ENCODE data around the gene RHD. TPM values are rescaled to one million over a fixed set of nuclear protein-coding genes. Genes with fewer than 3 reads are reported as not detected.
A peak's percentile ranks its signal among the peaks of the same experiment; 100 is the strongest.
"Not testable (repeated sequence)": the region's sequence is repeated elsewhere in the genome, so short reads cannot be mapped to it uniquely, and the experiment has no call there.

RHD gene
- total and polyA plus RNA-seq, 10 of the 15 experiments (the other 5 are each of a cell fraction or from before 2014, with no cell fraction given), result 0.02 to 0.34 (median 0.18) TPM; not detected in 6

- H3K9me3 ChIP-seq (replicated peaks; ENCODE audit: control insufficient read depth, insufficient read depth, low read length); H3K4me1 ChIP-seq (ENCODE audit: control insufficient read depth, insufficient read depth, low read length); H3K27me3 ChIP-seq (replicated peaks in 1 of 2; ENCODE audit: control insufficient read depth in 2 of 2, insufficient read depth in 2 of 2, low read length in 1 of 2); FAIRE-seq; intact Hi-C loops (cut with micrococcal nuclease; ENCODE audit: unreplicated experiment); POLR2A ChIA-PET; H4K20me1 ChIP-seq (ENCODE audit: control insufficient read depth, insufficient read depth); DNase-seq (ENCODE audit: low read depth, low spot score); SMC1A ChIA-PET (ENCODE audit: uncharacterized antibody, unreplicated experiment); H3K4me3 ChIP-seq; H3K9ac ChIP-seq (ENCODE audit: control insufficient read depth, insufficient read depth, low read length); BruUV-seq (replicated peaks); in situ Hi-C loops (cut with MboI); ATAC-seq; RAD21 ChIA-PET (ENCODE audit: unreplicated experiment); H3K36me3 ChIP-seq (ENCODE audit: control insufficient read depth in 2 of 2, insufficient read depth in 2 of 2, low read length in 1 of 2); H3K4me2 ChIP-seq (ENCODE audit: control insufficient read depth, insufficient read depth); H2AFZ ChIP-seq (ENCODE audit: control insufficient read depth, low read depth, low read length); H3K27ac ChIP-seq (ENCODE audit: control insufficient read depth, insufficient read depth); H3K79me2 ChIP-seq (ENCODE audit: control insufficient read depth, insufficient read depth, low read length); CTCF ChIA-PET: not testable (repeated sequence)
- 100% methylated on average over 4 of the region's 4 CpGs for WGBS (ENCODE audit: insufficient coverage, insufficient replicate concordance, low lambda C conversion rate, missing lambda C conversion rate)
Observed at GRCh38 chr1:25328791-25329185, 56.5 kb downstream of the RHD start.

GRCh38 chr1:25329336-25329735 lies 57.0 kb downstream of the RHD start:
- H4K20me1 ChIP-seq (ENCODE audit: control insufficient read depth, insufficient read depth); H3K9me3 ChIP-seq (replicated peaks; ENCODE audit: control insufficient read depth, insufficient read depth, low read length); H3K27me3 ChIP-seq (replicated peaks in 1 of 2; ENCODE audit: control insufficient read depth in 2 of 2, insufficient read depth in 2 of 2, low read length in 1 of 2); H2AFZ ChIP-seq (ENCODE audit: control insufficient read depth, low read depth, low read length); intact Hi-C loops (cut with micrococcal nuclease; ENCODE audit: unreplicated experiment); H3K4me2 ChIP-seq (ENCODE audit: control insufficient read depth, insufficient read depth); H3K9ac ChIP-seq (ENCODE audit: control insufficient read depth, insufficient read depth, low read length); H3K4me3 ChIP-seq; H3K27ac ChIP-seq (ENCODE audit: control insufficient read depth, insufficient read depth); FAIRE-seq; H3K36me3 ChIP-seq (ENCODE audit: control insufficient read depth in 2 of 2, insufficient read depth in 2 of 2, low read length in 1 of 2); DNase-seq (ENCODE audit: low read depth, low spot score); BruUV-seq (replicated peaks); RAD21 ChIA-PET (ENCODE audit: unreplicated experiment); CTCF ChIA-PET; H3K79me2 ChIP-seq (ENCODE audit: control insufficient read depth, insufficient read depth, low read length); ATAC-seq; in situ Hi-C loops (cut with MboI); POLR2A ChIA-PET; SMC1A ChIA-PET (ENCODE audit: uncharacterized antibody, unreplicated experiment); H3K4me1 ChIP-seq (ENCODE audit: control insufficient read depth, insufficient read depth, low read length): not testable (repeated sequence)
- WGBS (ENCODE audit: insufficient coverage, insufficient replicate concordance, low lambda C conversion rate, missing lambda C conversion rate), result 97% methylated on average over 5 of the region's 5 CpGs

GRCh38 chr1:25329950-25330349 lies 57.6 kb downstream of the RHD start:
- BruUV-seq (replicated peaks); in situ Hi-C loops (cut with MboI); H3K9me3 ChIP-seq (replicated peaks; ENCODE audit: control insufficient read depth, insufficient read depth, low read length); H3K36me3 ChIP-seq (ENCODE audit: control insufficient read depth in 2 of 2, insufficient read depth in 2 of 2, low read length in 1 of 2); H4K20me1 ChIP-seq (ENCODE audit: control insufficient read depth, insufficient read depth); RAD21 ChIA-PET (ENCODE audit: unreplicated experiment); CTCF ChIA-PET; H3K79me2 ChIP-seq (ENCODE audit: control insufficient read depth, insufficient read depth, low read length); H3K9ac ChIP-seq (ENCODE audit: control insufficient read depth, insufficient read depth, low read length); H3K4me1 ChIP-seq (ENCODE audit: control insufficient read depth, insufficient read depth, low read length); H2AFZ ChIP-seq (ENCODE audit: control insufficient read depth, low read depth, low read length); intact Hi-C loops (cut with micrococcal nuclease; ENCODE audit: unreplicated experiment); DNase-seq (ENCODE audit: low read depth, low spot score); FAIRE-seq; SMC1A ChIA-PET (ENCODE audit: uncharacterized antibody, unreplicated experiment); POLR2A ChIA-PET; H3K4me2 ChIP-seq (ENCODE audit: control insufficient read depth, insufficient read depth); H3K27me3 ChIP-seq (replicated peaks in 1 of 2; ENCODE audit: control insufficient read depth in 2 of 2, insufficient read depth in 2 of 2, low read length in 1 of 2); H3K4me3 ChIP-seq; H3K27ac ChIP-seq (ENCODE audit: control insufficient read depth, insufficient read depth): not testable (repeated sequence)
- 75% methylated on average over 4 of the region's 5 CpGs for WGBS (ENCODE audit: insufficient coverage, insufficient replicate concordance, low lambda C conversion rate, missing lambda C conversion rate)
- ATAC-seq, result peak; percentile 77
- TF ChIP-seq, protein P1, sequence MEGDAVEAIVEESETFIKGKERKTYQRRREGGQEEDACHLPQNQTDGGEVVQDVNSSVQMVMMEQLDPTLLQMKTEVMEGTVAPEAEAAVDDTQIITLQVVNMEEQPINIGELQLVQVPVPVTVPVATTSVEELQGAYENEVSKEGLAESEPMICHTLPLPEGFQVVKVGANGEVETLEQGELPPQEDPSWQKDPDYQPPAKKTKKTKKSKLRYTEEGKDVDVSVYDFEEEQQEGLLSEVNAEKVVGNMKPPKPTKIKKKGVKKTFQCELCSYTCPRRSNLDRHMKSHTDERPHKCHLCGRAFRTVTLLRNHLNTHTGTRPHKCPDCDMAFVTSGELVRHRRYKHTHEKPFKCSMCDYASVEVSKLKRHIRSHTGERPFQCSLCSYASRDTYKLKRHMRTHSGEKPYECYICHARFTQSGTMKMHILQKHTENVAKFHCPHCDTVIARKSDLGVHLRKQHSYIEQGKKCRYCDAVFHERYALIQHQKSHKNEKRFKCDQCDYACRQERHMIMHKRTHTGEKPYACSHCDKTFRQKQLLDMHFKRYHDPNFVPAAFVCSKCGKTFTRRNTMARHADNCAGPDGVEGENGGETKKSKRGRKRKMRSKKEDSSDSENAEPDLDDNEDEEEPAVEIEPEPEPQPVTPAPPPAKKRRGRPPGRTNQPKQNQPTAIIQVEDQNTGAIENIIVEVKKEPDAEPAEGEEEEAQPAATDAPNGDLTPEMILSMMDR (IDR thresholded peaks at IDR 0.05 in 2 of 3, conservative IDR thresholded peaks at IDR 0.05 in 1 of 3; ENCODE audit: control insufficient read depth in 2 of 3, extremely low read depth in 1 of 3, insufficient read depth in 1 of 3, low read depth in 3 of 3, low read length in 3 of 3), result peak in 1 of 3 experiments; percentile 14; a peak in 1 of 6 replicates
